ENCODE data around the gene NR4A3. TPM values are rescaled to one million over a fixed set of nuclear protein-coding genes. Genes with fewer than 3 reads are reported as not detected.

NR4A3 gene
- total and polyA plus RNA-seq, 2 of the 13 experiments (the other 11 are each of a cell fraction or from before 2014, with no cell fraction given) = 0.02 to 0.09 TPM

- DNase-seq (ENCODE audit: low spot score) (peak; percentile 61), FAIRE-seq (no peak), ATAC-seq (peak; percentile 92)
- CTCF ChIA-PET (ENCODE audit: low intra/inter-chr PET ratio, low total read pairs) = no interaction called here
- in situ Hi-C loops (cut with HindIII; ENCODE audit: extremely low pct_ligation_motif_present, low pct_unique_long_range_greater_than_20kb) (loop anchor here (5.0 kb wide), 1 partner anchor 84 kb away; the partner anchor contains the start of gene NR4A3), intact Hi-C loops (cut with micrococcal nuclease; ENCODE audit: unreplicated experiment) (loop anchor here (2.0 to 5.0 kb wide), 3 partner anchors 86 to 192 kb away; partner anchors contain the start of genes ERP44, INVS and NR4A3)
- peak within 1 kb of the TSS; percentile 97 for H3K9ac ChIP-seq (ENCODE audit: insufficient read depth, low read depth, low read length)
- H3K4me2 ChIP-seq (ENCODE audit: low read depth, low read length) = peak within 1 kb of the TSS; percentile 91
- peaks cover 21% of the 10 kb centered on the region for H3K79me2 ChIP-seq (ENCODE audit: insufficient read depth, low read length)
- H4K20me1 ChIP-seq (ENCODE audit: insufficient read depth, low read length) = 0 out of 2 replicates have a peak, but pooled peaks cover 2% of the 10 kb centered on the region
- H3K36me3 ChIP-seq (replicated peaks in 1 of 2; ENCODE audit: control insufficient read depth in 1 of 2, insufficient read depth in 2 of 2, low read length in 2 of 2) = no peaks in the 10 kb centered on the region
- H2AFZ ChIP-seq (ENCODE audit: low read length) = peak within 1 kb of the TSS; percentile 99
- TSS peak; percentile 68 for BruUV-seq (replicated peaks)
- under 1% methylated on average over 16 of the region's 76 CpGs for WGBS (ENCODE audit: low lambda C conversion rate)
- H3K27ac ChIP-seq (ENCODE audit: extremely low read length, insufficient read depth, low read length) = peak within 1 kb of the TSS; percentile 92
- H3K27me3 ChIP-seq (ENCODE audit: control insufficient read depth in 1 of 2, insufficient read depth in 2 of 2, low read length in 2 of 2) = no peaks in the 10 kb centered on the region; a peak in 1 of 5 replicates
- no peaks in the 10 kb centered on the region for H3K9me3 ChIP-seq (ENCODE audit: low read length)
- POLR2A ChIA-PET = interaction anchor here (0.9 to 1.8 kb wide), 6 partner anchors 8 to 803 kb away, joined by 3 to 7 read pairs (median 3); partner anchors contain the start of genes ALG2, NR4A3 and SEC61B
- H3K4me1 ChIP-seq (ENCODE audit: insufficient read depth, low read length) = peaks cover 21% of the 10 kb centered on the region
- H3K4me3 ChIP-seq (replicated peaks in 1 of 3; ENCODE audit: insufficient read depth in 1 of 3, low read depth in 2 of 3, low read length in 3 of 3) = peak within 1 kb of the TSS; percentile 80 to 96 (median 83)
- TF ChIP-seq BRD4 (CRISPR knock-in tag; IDR thresholded peaks at IDR 0.05) (peak; percentile 72; the same call in 1 of the 2 replicates), ZNF343 (CRISPR knock-in tag; IDR thresholded peaks at IDR 0.05) (0 out of 2 replicates have a peak, but pooled peaks have one; percentile 59), DMAP1 (CRISPR knock-in tag; IDR thresholded peaks at IDR 0.05) (peak; percentile 84), TGIF2 (CRISPR knock-in tag; IDR thresholded peaks at IDR 0.05) (peak; percentile 71), KDM5B (CRISPR knock-in tag; IDR thresholded peaks at IDR 0.05; ENCODE audit: borderline replicate concordance) (peak; percentile 95), THRA (CRISPR knock-in tag; IDR thresholded peaks at IDR 0.05; ENCODE audit: borderline replicate concordance) (peak; percentile 46; the same call in 1 of the 2 replicates), HOXA3 (CRISPR knock-in tag; IDR thresholded peaks at IDR 0.05) (0 out of 2 replicates have a peak, but pooled peaks have one; percentile 55), SAP130 (CRISPR knock-in tag; IDR thresholded peaks at IDR 0.05; ENCODE audit: low read depth) (peak; percentile 66), ZNF644 (CRISPR knock-in tag; IDR thresholded peaks at IDR 0.05; ENCODE audit: low read depth) (no peak), SMAD3 (CRISPR knock-in tag; IDR thresholded peaks at IDR 0.05) (peak; percentile 62; the same call in 1 of the 2 replicates), RAD21 (CRISPR knock-in tag; IDR thresholded peaks at IDR 0.05) (peak; percentile 10; the same call in 1 of the 2 replicates), NKX3-1 (CRISPR knock-in tag; IDR thresholded peaks at IDR 0.05) (peak; percentile 65; the same call in 1 of the 2 replicates), PLRG1 (conservative IDR thresholded peaks at IDR 0.05) (no peak), ZNF317 (CRISPR knock-in tag; IDR thresholded peaks at IDR 0.05) (peak; percentile 88; the same call in 1 of the 2 replicates), ZNF564 (CRISPR knock-in tag; IDR thresholded peaks at IDR 0.05) (0 out of 2 replicates have a peak, but pooled peaks have one; percentile 14), TFE3 (CRISPR knock-in tag; IDR thresholded peaks at IDR 0.05) (peak; percentile 61; the same call in 1 of the 2 replicates), TCF7 (IDR thresholded peaks at IDR 0.05; ENCODE audit: low read depth) (no peak), ZNF468 (CRISPR knock-in tag; IDR thresholded peaks at IDR 0.05) (no peak), CHCHD3 (CRISPR knock-in tag; IDR thresholded peaks at IDR 0.05) (no peak), SIN3A (IDR thresholded peaks at IDR 0.05; ENCODE audit: borderline replicate concordance, low read depth, low read length) (peak; percentile 64; the same call in 1 of the 2 replicates), ZNF143 (CRISPR knock-in tag; IDR thresholded peaks at IDR 0.05) (0 out of 2 replicates have a peak, but pooled peaks have one; percentile 37), KDM2A (CRISPR knock-in tag; IDR thresholded peaks at IDR 0.05; ENCODE audit: borderline replicate concordance, low read depth) (peak; percentile 92), ZFP41 (CRISPR knock-in tag; IDR thresholded peaks at IDR 0.05; ENCODE audit: borderline replicate concordance) (no peak; the same call in 1 of the 2 replicates), MED8 (CRISPR knock-in tag; IDR thresholded peaks at IDR 0.05; ENCODE audit: insufficient replicate concordance) (peak; percentile 68)
Observed at GRCh38 chr9:99906403-99907207, 84.9 kb downstream of the NR4A3 start, which contains the start of gene STX17. Gene STX17, plus strand, starts transcription at chr9:99906654. Its CDS starts 8,586 bp downstream, at chr9:99915240.

All from HepG2 (cell line).